IMR-90 (cell line): ENCODE results near the gene ITFG1. TPM values are rescaled to one million over a fixed set of nuclear protein-coding genes. Genes with fewer than 3 reads are reported as not detected.

ENCODE experiments used
- ATAC-seq: fragments of 200-7000 bp; cut with Tn5 transposase; 2 replicates; pipeline ENCODE4 v1.9.1; 2020; ENCODE audit warnings: low read depth, mild to moderate bottlenecking, moderate library complexity
- BruUV-seq: library from RNA; stranded (reverse); fragments of 400-500 nt; replicated peaks from 2 replicates; lab custom pipeline; 2021; lab: Mats Ljungman, UMichigan
- CTCF ChIA-PET: fragments of 300-600 bp; formaldehyde crosslinking; extraction: SDS; loops from one replicate; lab custom pipeline; 2021; ENCODE audit warnings: antibody characterized with exemption; lab: Yijun Ruan, JAX
- POLR2A ChIA-PET: fragments of 300-600 bp; sonication (Branson Sonifier 250); formaldehyde crosslinking; loops from one replicate; lab custom pipeline; 2022; ENCODE audit warnings: antibody characterized with exemption; ENCODE audit not compliant: unreplicated experiment; lab: Charles Lee
- DNase-seq: peaks from one replicate; pipeline ENCODE4 v3.0.0; 2013
- H2AFZ ChIP-seq: replicated peaks from 2 replicates; pipeline ENCODE3; 2013; ENCODE audit warnings: low read length, mild to moderate bottlenecking; ENCODE audit not compliant: poor library complexity
- H2AK5ac ChIP-seq: 2 replicates; pipeline ENCODE4 v1.6.1; 2013; ENCODE audit warnings: low read depth, low read length, inconsistent platforms
- H2AK9ac ChIP-seq: replicated peaks from 2 replicates; pipeline ENCODE3; 2013; ENCODE audit warnings: mild to moderate bottlenecking, low read depth, low read length, moderate library complexity; ENCODE audit not compliant: poor library complexity
- H2BK120ac ChIP-seq: 2 replicates; pipeline ENCODE4 v1.6.1; 2013; ENCODE audit warnings: low read depth, low read length, inconsistent platforms
- H2BK15ac ChIP-seq: 3 replicates; pipeline ENCODE4 v1.6.1; 2013; ENCODE audit warnings: low read depth, low read length, inconsistent platforms
- H2BK20ac ChIP-seq: 2 replicates; pipeline ENCODE4 v1.6.1; 2013; ENCODE audit warnings: low read depth, mild to moderate bottlenecking, inconsistent platforms, low read length, moderate library complexity
- H2BK5ac ChIP-seq: 2 replicates; pipeline ENCODE4 v1.6.1; 2013; ENCODE audit warnings: mild to moderate bottlenecking, low read depth, low read length, inconsistent platforms; ENCODE audit not compliant: poor library complexity, severe bottlenecking
- H3K14ac ChIP-seq: replicated peaks from 2 replicates; pipeline ENCODE4 v1.6.1; 2013; ENCODE audit warnings: low read depth, low read length, inconsistent platforms
- H3K18ac ChIP-seq: 2 replicates; pipeline ENCODE4 v1.6.1; 2013; ENCODE audit warnings: low read depth, low read length, control low read depth
- H3K23ac ChIP-seq: 2 replicates; pipeline ENCODE4 v1.6.1; 2013; ENCODE audit warnings: low read depth, low read length, inconsistent platforms
- H3K27ac ChIP-seq: 2 replicates; pipeline ENCODE4 v1.5.1; 2013; ENCODE audit warnings: mild to moderate bottlenecking, control low read depth, low read length; ENCODE audit not compliant: insufficient read depth
- H3K27me3 ChIP-seq: 2 replicates; pipeline ENCODE4 v1.6.1; 2013; ENCODE audit warnings: low read length; ENCODE audit not compliant: control insufficient read depth, insufficient read depth
- H3K36me3 ChIP-seq: 2 replicates; pipeline ENCODE4 v1.6.1; 2013; ENCODE audit warnings: low read length, mixed read lengths; ENCODE audit not compliant: control insufficient read depth, insufficient read depth
- H3K4ac ChIP-seq: 2 replicates; pipeline ENCODE4 v1.6.1; 2013; ENCODE audit warnings: low read depth, low read length, inconsistent platforms
- H3K4me1 ChIP-seq: 2 replicates; pipeline ENCODE4 v1.6.1; 2013; ENCODE audit warnings: low read length, mixed read lengths; ENCODE audit not compliant: control insufficient read depth, insufficient read depth
- H3K4me2 ChIP-seq: 2 replicates; pipeline ENCODE4 v1.6.1; 2013; ENCODE audit warnings: low read depth, mild to moderate bottlenecking, control low read depth, low read length, moderate library complexity
- H3K4me3 ChIP-seq: 2 replicates; pipeline ENCODE4 v1.5.1; 2013; ENCODE audit warnings: low read depth, mild to moderate bottlenecking, control low read depth, low read length, moderate library complexity; ENCODE audit not compliant: insufficient read depth
- H3K56ac ChIP-seq: 2 replicates; pipeline ENCODE4 v1.6.1; 2013; ENCODE audit warnings: low read length, inconsistent platforms; ENCODE audit not compliant: insufficient read depth; ENCODE audit errors: extremely low read depth
- H3K79me1 ChIP-seq, 2 experiments: 2 replicates each; pipeline ENCODE4 v1.6.1; 2013; ENCODE audit warnings: low read length in 2 of 2, inconsistent platforms in 1 of 2, low read depth in 1 of 2
- H3K9ac ChIP-seq: 2 replicates; pipeline ENCODE4 v1.6.1; 2013; ENCODE audit warnings: low read depth, low read length, control low read depth
- H3K9me1 ChIP-seq: 2 replicates; pipeline ENCODE4 v1.6.1; 2013; ENCODE audit warnings: low read length, inconsistent platforms; ENCODE audit not compliant: insufficient read depth
- H3K9me3 ChIP-seq: 2 replicates; pipeline ENCODE4 v1.6.1; 2013; ENCODE audit warnings: low read length; ENCODE audit not compliant: control insufficient read depth, insufficient read depth
- H4K20me1 ChIP-seq: 2 replicates; pipeline ENCODE4 v1.6.1; 2013; ENCODE audit warnings: low read length, inconsistent platforms; ENCODE audit not compliant: insufficient read depth
- H4K5ac ChIP-seq: 2 replicates; pipeline ENCODE4 v1.6.1; 2013; ENCODE audit warnings: mild to moderate bottlenecking, low read depth, low read length, control low read depth
- H4K8ac ChIP-seq, 2 experiments: 2 replicates each; pipeline ENCODE4 v1.6.1; 2013; ENCODE audit warnings: low read depth in 2 of 2, low read length in 2 of 2, control low read depth in 1 of 2, inconsistent platforms in 1 of 2
- H4K91ac ChIP-seq: 2 replicates; pipeline ENCODE4 v1.6.1; 2013; ENCODE audit warnings: low read depth, low read length, inconsistent platforms; ENCODE audit not compliant: insufficient read depth
- BHLHE40 ChIP-seq: fragments of 150-350 bp; IDR thresholded peaks from 2 replicates; pipeline ENCODE4 v1.6.1; 2016; ENCODE audit warnings: mild to moderate bottlenecking, low read depth, low read length
- CEBPB ChIP-seq: IDR thresholded peaks from 2 replicates; pipeline ENCODE4 v1.6.1; 2012; ENCODE audit warnings: low read depth, low read length, improper control_type of control experiment
- FOS ChIP-seq: fragments of 150-350 bp; IDR thresholded peaks from 2 replicates; pipeline ENCODE4 v1.6.1; 2016; ENCODE audit warnings: low read depth, low read length
- MAFK ChIP-seq: IDR thresholded peaks from 2 replicates; pipeline ENCODE4 v1.6.1; 2012; ENCODE audit warnings: low read depth, low read length, improper control_type of control experiment
- MXI1 ChIP-seq: IDR thresholded peaks from 2 replicates; pipeline ENCODE4 v1.6.1; 2012; ENCODE audit warnings: low read depth, mild to moderate bottlenecking, low read length, moderate library complexity, borderline replicate concordance
- RAD21 ChIP-seq: IDR thresholded peaks from 2 replicates; pipeline ENCODE4 v1.6.1; 2012; ENCODE audit warnings: low read length, improper control_type of control experiment
- RFX5 ChIP-seq: IDR thresholded peaks from 2 replicates; pipeline ENCODE4 v1.8.0; 2012; ENCODE audit warnings: low read depth, mild to moderate bottlenecking, low read length, moderate library complexity
- SMC3 ChIP-seq: fragments of 150-350 bp; IDR thresholded peaks from 2 replicates; pipeline ENCODE4 v1.6.1; 2016; ENCODE audit warnings: low read depth, mild to moderate bottlenecking, antibody characterized with exemption, low read length, moderate library complexity
- WGBS, 2 experiments: methylation state at CpG; one replicate each; pipeline versions ENCODE4 v1.1.5 to v1.1.7; 2013; ENCODE audit warnings: missing lambda C conversion rate in 2 of 2; ENCODE audit not compliant: insufficient read length in 1 of 2; ENCODE audit errors: extremely low coverage in 2 of 2; 5-methylcytosine and 5-hydroxymethylcytosine counted together
- dilution Hi-C: fragments of 300-500 bp; cut with HindIII; formaldehyde crosslinking; loops from one replicate; pipeline ENCODE4 v1.14.3; 2018; ENCODE audit warnings: low sequenced_read_pairs; ENCODE audit not compliant: unreplicated experiment
- in situ Hi-C: fragments of 300-500 bp; cut with MboI; formaldehyde crosslinking; loops from 3 replicates; pipeline ENCODE4 v1.14.3; 2019; ENCODE audit warnings: low sequenced_read_pairs, inconsistent platforms, mixed read lengths
- intact Hi-C: fragments of 100-400 bp; cut with micrococcal nuclease; formaldehyde crosslinking; loops from 2 replicates; pipeline ENCODE4 v1.10.0; 2022
- polyA plus RNA-seq, 3 experiments: library from polyadenylated mRNA; depleted of rRNA; stranded (reverse); fragments of >200 nt; gene quantifications; 2 replicates each; pipeline ENCODE4 v1.2.3, GENCODE V29; 2012; ENCODE audit warnings: low replicate concordance in 1 of 3
- total RNA-seq: library from RNA; depleted of rRNA; stranded (reverse); fragments of >200 nt; gene quantifications from 2 replicates; pipeline ENCODE4 v1.2.3, GENCODE V29; 2012

The ITFG1 gene
- total and polyA plus RNA-seq, 2 of the 4 experiments (the other 2 are of a cell fraction), result 54.3 to 60.4 TPM

- Histone ChIP-seq H2BK120ac (no peak overlapping the region), H4K5ac (no peak overlapping the region), H2AK9ac (no peak overlapping the region), H3K9me1 (no peaks in the 10 kb centered on the region), H2BK15ac (0 out of 3 replicates have a peak overlapping the region, but pooled peaks have one; percentile 74), H2BK20ac (peak overlapping the region; percentile 42; the same call in 1 of the 2 replicates), H3K23ac (peak overlapping the region; percentile 51; the same call in 1 of the 2 replicates), H4K91ac (no peak overlapping the region; the same call in 1 of the 2 replicates), H4K8ac (no peak overlapping the region), H3K56ac (no peak overlapping the region), H3K27me3 (no peaks in the 10 kb centered on the region), H3K4me2 (no peak overlapping the region), H3K18ac (peak overlapping the region; percentile 45; the same call in 1 of the 2 replicates), H2BK5ac (peak overlapping the region; percentile 95), H3K4ac (no peak overlapping the region), H3K27ac (no peak overlapping the region; the same call in 1 of the 2 replicates), H2AK5ac (no peak overlapping the region), H2AFZ (no peak overlapping the region), H3K4me3 (no peak overlapping the region), H3K4me1 (peaks cover 4% of the 10 kb centered on the region; the same call in 1 of the 2 replicates), H3K9ac (no peak overlapping the region), H3K36me3 (no peaks in the 10 kb centered on the region), H3K79me1 (peaks cover 0 to 3% of the 10 kb centered on the region in 2 experiments; a peak in 1 of 4 replicates), H4K20me1 (no peaks in the 10 kb centered on the region), H3K14ac (no peak overlapping the region; the same call in 1 of the 2 replicates), H3K9me3 (no peaks in the 10 kb centered on the region)
- DNase-seq (no peak), ATAC-seq (no peak)
- no TSS peak for BruUV-seq
- ChIA-PET POLR2A (no interaction called here), CTCF (interaction anchor here (0.7 kb wide), 1 partner anchor 153 kb away, joined by 4 read pairs; no protein-coding TSS in a partner anchor)
- no CpG with 5 or more reads among the region's 1 CpG for WGBS, 2 experiments
- intact Hi-C loops, result loop anchor here (5.0 kb wide), 1 partner anchor 169 kb away; the partner anchor contains the start of gene NETO2
- TF ChIP-seq BHLHE40 (no peak), SMC3 (no peak), MXI1 (no peak), FOS (no peak), CEBPB (no peak), MAFK (no peak), RAD21 (no peak), RFX5 (no peak)
- dilution Hi-C loops, result no loop called here
- in situ Hi-C loops, result no loop called here
These were observed 150.1 kb downstream of the ITFG1 start for GRCh38 chr16:47310792-47311211.
